ENCODE data around the gene GPR107.

DNA sequence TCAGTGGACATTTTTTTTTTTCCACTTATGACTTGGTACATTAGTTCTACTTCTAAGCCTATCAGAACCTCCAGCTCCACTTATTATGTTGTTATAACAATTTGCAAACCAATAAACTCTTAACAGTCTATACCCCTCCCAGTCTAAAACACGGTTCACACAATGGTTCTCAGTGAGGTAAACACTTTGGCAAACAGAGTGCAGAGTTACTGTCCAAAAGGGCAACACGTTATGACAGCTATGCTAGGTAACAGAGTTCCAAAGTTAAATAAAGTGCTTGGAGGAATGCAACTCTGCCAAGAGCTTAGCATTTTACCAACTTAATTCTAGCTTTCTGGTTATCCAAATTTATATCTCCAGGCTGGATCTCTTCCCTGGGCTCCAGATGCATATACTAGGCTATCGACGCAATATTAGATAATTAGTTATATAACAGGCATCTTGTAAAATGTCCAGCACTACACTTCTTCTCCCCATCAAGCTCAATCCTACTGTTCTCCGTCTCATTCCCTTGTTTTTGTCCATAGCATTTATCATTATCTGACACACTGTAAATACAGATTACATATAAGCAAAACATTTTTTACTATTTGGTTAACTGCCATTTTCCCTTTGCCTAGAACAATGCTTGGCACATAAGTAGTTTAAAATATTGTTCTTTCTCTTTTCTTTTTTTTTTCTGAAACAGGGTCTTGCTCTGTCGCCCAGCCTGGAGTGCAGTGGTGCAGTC, 25.0 kb upstream of the GPR107 start:
- TF ChIP-seq, protein P1, sequence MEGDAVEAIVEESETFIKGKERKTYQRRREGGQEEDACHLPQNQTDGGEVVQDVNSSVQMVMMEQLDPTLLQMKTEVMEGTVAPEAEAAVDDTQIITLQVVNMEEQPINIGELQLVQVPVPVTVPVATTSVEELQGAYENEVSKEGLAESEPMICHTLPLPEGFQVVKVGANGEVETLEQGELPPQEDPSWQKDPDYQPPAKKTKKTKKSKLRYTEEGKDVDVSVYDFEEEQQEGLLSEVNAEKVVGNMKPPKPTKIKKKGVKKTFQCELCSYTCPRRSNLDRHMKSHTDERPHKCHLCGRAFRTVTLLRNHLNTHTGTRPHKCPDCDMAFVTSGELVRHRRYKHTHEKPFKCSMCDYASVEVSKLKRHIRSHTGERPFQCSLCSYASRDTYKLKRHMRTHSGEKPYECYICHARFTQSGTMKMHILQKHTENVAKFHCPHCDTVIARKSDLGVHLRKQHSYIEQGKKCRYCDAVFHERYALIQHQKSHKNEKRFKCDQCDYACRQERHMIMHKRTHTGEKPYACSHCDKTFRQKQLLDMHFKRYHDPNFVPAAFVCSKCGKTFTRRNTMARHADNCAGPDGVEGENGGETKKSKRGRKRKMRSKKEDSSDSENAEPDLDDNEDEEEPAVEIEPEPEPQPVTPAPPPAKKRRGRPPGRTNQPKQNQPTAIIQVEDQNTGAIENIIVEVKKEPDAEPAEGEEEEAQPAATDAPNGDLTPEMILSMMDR (conservative IDR thresholded peaks at IDR 0.05 in 1 of 2, IDR thresholded peaks at IDR 0.05 in 1 of 2; ENCODE audit: extremely low read depth in 1 of 2, insufficient read depth in 1 of 2, low read depth in 1 of 2, low read length in 2 of 2) = no peak
- TF ChIP-seq EZH2 (IDR thresholded peaks at IDR 0.05; ENCODE audit: borderline replicate concordance, low read length) = no peak

Measured in mammary epithelial cell (primary cell).